ENCODE measurements around the gene KCNJ16. TPM values are rescaled to one million over a fixed set of nuclear protein-coding genes. Genes with fewer than 3 reads are reported as not detected.

The KCNJ16 gene
- total RNA-seq, 1 donor from 2014 or later = 0.62 TPM

- no peak for TF ChIP-seq CTCF (IDR thresholded peaks at IDR 0.05)
- Histone ChIP-seq H3K27me3 (ENCODE audit: low read depth) (no peaks in the 10 kb centered on the region), H3K4me1 (no peaks in the 10 kb centered on the region), H3K9me3 (no peaks in the 10 kb centered on the region), H3K27ac (no peak overlapping the region), H3K36me3 (no peaks in the 10 kb centered on the region), H3K4me3 (no peak overlapping the region)
- DNase-seq = no peak
- intact Hi-C loops (cut with DNase I) = no loop called here
- ATAC-seq = no peak
These were observed 3.9 kb upstream of the KCNJ16 start for GRCh38 chr17:70071127-70071526.

GRCh38 chr17:70071620-70072019 lies 3.4 kb upstream of the KCNJ16 start:
- H3K4me3 ChIP-seq = no peak overlapping the region
- H3K36me3 ChIP-seq = no peaks in the 10 kb centered on the region
- no peak overlapping the region for H3K27ac ChIP-seq
- H3K9me3 ChIP-seq = no peaks in the 10 kb centered on the region
- no peak for TF ChIP-seq CTCF (IDR thresholded peaks at IDR 0.05)
- no peaks in the 10 kb centered on the region for H3K27me3 ChIP-seq (ENCODE audit: low read depth)
- no peaks in the 10 kb centered on the region for H3K4me1 ChIP-seq
- no peak for DNase-seq
- intact Hi-C loops (cut with DNase I) = no loop called here
- no peak for ATAC-seq

- Histone ChIP-seq H3K4me1 (no peaks in the 10 kb centered on the region), H3K4me3 (no peak overlapping the region), H3K27me3 (ENCODE audit: low read depth) (no peaks in the 10 kb centered on the region), H3K27ac (no peak overlapping the region), H3K9me3 (no peaks in the 10 kb centered on the region), H3K36me3 (no peaks in the 10 kb centered on the region)
- TF ChIP-seq CTCF (IDR thresholded peaks at IDR 0.05) = no peak
- intact Hi-C loops (cut with DNase I) = no loop called here
- DNase-seq (no peak), ATAC-seq (no peak)
These were observed 2.3 kb upstream of the KCNJ16 start for GRCh38 chr17:70072546-70073309.

GRCh38 chr17:70073310-70073709 lies 1.7 kb upstream of the KCNJ16 start:
- no peak overlapping the region for H3K4me3 ChIP-seq
- TF ChIP-seq CTCF (IDR thresholded peaks at IDR 0.05) = no peak
- ATAC-seq = no peak
- H3K27me3 ChIP-seq (ENCODE audit: low read depth) = no peaks in the 10 kb centered on the region
- no peak for DNase-seq
- no peaks in the 10 kb centered on the region for H3K4me1 ChIP-seq
- intact Hi-C loops (cut with DNase I) = no loop called here
- no peak overlapping the region for H3K27ac ChIP-seq
- no peaks in the 10 kb centered on the region for H3K9me3 ChIP-seq
- H3K36me3 ChIP-seq = no peaks in the 10 kb centered on the region

- H3K4me1 ChIP-seq = no peaks in the 10 kb centered on the region
- no peaks in the 10 kb centered on the region for H3K36me3 ChIP-seq
- no peaks in the 10 kb centered on the region for H3K27me3 ChIP-seq (ENCODE audit: low read depth)
- H3K4me3 ChIP-seq = no peak overlapping the region
- ATAC-seq = no peak
- DNase-seq = no peak
- no peaks in the 10 kb centered on the region for H3K9me3 ChIP-seq
- TF ChIP-seq CTCF (IDR thresholded peaks at IDR 0.05) = no peak
- intact Hi-C loops (cut with DNase I) = no loop called here
- no peak overlapping the region for H3K27ac ChIP-seq
These were observed 1.2 kb upstream of the KCNJ16 start for GRCh38 chr17:70073799-70074198.

Measured in lower lobe of right lung (tissue), 2 donors.